ENCODE measurements around the gene PRDM16.
"Not testable (repeated sequence)": the region's sequence is repeated elsewhere in the genome, so short reads cannot be mapped to it uniquely, and the experiment has no call there.

PRDM16 gene

GRCh38 chr1:3162322-3162882 is 93.4 kb downstream of the PRDM16 start:
- DNase-seq (ENCODE audit: low read depth), result no peak

- no peak for DNase-seq (ENCODE audit: low read depth)
Observed at GRCh38 chr1:3163356-3163755, 94.4 kb downstream of the PRDM16 start.

- no peak for DNase-seq (ENCODE audit: low read depth)
Observed at GRCh38 chr1:3164671-3165070, 95.7 kb downstream of the PRDM16 start.

GRCh38 chr1:3165189-3165588 is 96.2 kb downstream of the PRDM16 start:
- not testable (repeated sequence) for DNase-seq (ENCODE audit: low read depth)

GRCh38 chr1:3166206-3166918 is 97.4 kb downstream of the PRDM16 start:
- DNase-seq (ENCODE audit: low read depth), result no peak

- no peak for DNase-seq (ENCODE audit: low read depth)
Observed at GRCh38 chr1:3167255-3167654, 98.3 kb downstream of the PRDM16 start.

GRCh38 chr1:3168678-3169077 is 99.7 kb downstream of the PRDM16 start:
- no peak for DNase-seq (ENCODE audit: low read depth)

GRCh38 chr1:3169665-3170356 is 100.8 kb downstream of the PRDM16 start:
- no peak for DNase-seq (ENCODE audit: low read depth)

GRCh38 chr1:3170561-3171453 is 101.8 kb downstream of the PRDM16 start:
- no peak for DNase-seq (ENCODE audit: low read depth)

- no peak for DNase-seq (ENCODE audit: low read depth)
Observed at GRCh38 chr1:3171761-3172160, 102.8 kb downstream of the PRDM16 start.

- no peak for DNase-seq (ENCODE audit: low read depth)
Observed at GRCh38 chr1:3172431-3173380, 103.7 kb downstream of the PRDM16 start.

GRCh38 chr1:3173381-3173980 is 104.5 kb downstream of the PRDM16 start:
- no peak for DNase-seq (ENCODE audit: low read depth)

GRCh38 chr1:3174487-3175247 is 105.7 kb downstream of the PRDM16 start:
- no peak for DNase-seq (ENCODE audit: low read depth)

GRCh38 chr1:3175486-3175885 is 106.5 kb downstream of the PRDM16 start:
- no peak for DNase-seq (ENCODE audit: low read depth)

- DNase-seq (ENCODE audit: low read depth), result no peak
Observed at GRCh38 chr1:3176028-3176427, 107.0 kb downstream of the PRDM16 start.

GRCh38 chr1:3176820-3177219 is 107.8 kb downstream of the PRDM16 start:
- DNase-seq (ENCODE audit: low read depth), result no peak

GRCh38 chr1:3178279-3178678 is 109.3 kb downstream of the PRDM16 start:
- DNase-seq (ENCODE audit: low read depth), result no peak

- no peak for DNase-seq (ENCODE audit: low read depth)
Observed at GRCh38 chr1:3179471-3179870, 110.5 kb downstream of the PRDM16 start.

- DNase-seq (ENCODE audit: low read depth), result no peak
Observed at GRCh38 chr1:3180915-3181314, 111.9 kb downstream of the PRDM16 start.

GRCh38 chr1:3181956-3182355 is 113.0 kb downstream of the PRDM16 start:
- no peak for DNase-seq (ENCODE audit: low read depth)
